Smooth muscle cell (in vitro differentiated cells): ENCODE measurements around the gene SNW1. TPM values are rescaled to one million over a fixed set of nuclear protein-coding genes. Genes with fewer than 3 reads are reported as not detected.

Experiments used
- DNase-seq: peaks from one replicate; lab custom pipeline; 2025; ENCODE audit not compliant: unreplicated experiment; lab: John Stamatoyannopoulos, UW
- H2AFZ ChIP-seq: fragments of 200-600 bp; sonication (generic); 2 replicates; pipeline ENCODE4 v1.6.0; 2016; ENCODE audit warnings: antibody characterized with exemption, low read depth, mild to moderate bottlenecking
- H3F3A ChIP-seq: fragments of 200-600 bp; sonication (generic); 2 replicates; pipeline ENCODE4 v1.6.0; 2017; ENCODE audit warnings: antibody characterized with exemption, low read depth
- H3K27ac ChIP-seq: fragments of 200-600 bp; sonication (generic); 2 replicates; pipeline ENCODE4 v1.5.1; 2016; ENCODE audit warnings: low read depth, mild to moderate bottlenecking
- H3K27me3 ChIP-seq: fragments of 200-600 bp; sonication (generic); 2 replicates; pipeline ENCODE4 v1.6.1; 2016; ENCODE audit warnings: low read depth, mild to moderate bottlenecking
- H3K36me3 ChIP-seq: fragments of 200-600 bp; sonication (generic); 2 replicates; pipeline ENCODE4 v1.5.1; 2016; ENCODE audit warnings: low read depth
- H3K4me1 ChIP-seq: fragments of 200-600 bp; sonication (generic); 2 replicates; pipeline ENCODE4 v1.5.1; 2016; ENCODE audit warnings: low read depth
- H3K4me2 ChIP-seq: fragments of 200-600 bp; sonication (generic); 2 replicates; pipeline ENCODE4 v1.6.0; 2016; ENCODE audit warnings: mild to moderate bottlenecking
- H3K4me3 ChIP-seq: fragments of 200-600 bp; sonication (generic); 2 replicates; pipeline ENCODE4 v1.5.1; 2016; ENCODE audit warnings: mild to moderate bottlenecking
- H3K79me2 ChIP-seq: fragments of 200-600 bp; sonication (generic); 2 replicates; pipeline ENCODE4 v1.6.0; 2016; ENCODE audit warnings: low read depth, mild to moderate bottlenecking
- H3K9ac ChIP-seq: fragments of 200-600 bp; sonication (generic); 2 replicates; pipeline ENCODE4 v1.6.0; 2016; ENCODE audit warnings: low read depth
- H3K9me3 ChIP-seq: fragments of 200-600 bp; sonication (generic); replicated peaks from 2 replicates; pipeline ENCODE4 v1.5.1; 2016; ENCODE audit warnings: low read depth
- H4K20me1 ChIP-seq: fragments of 200-600 bp; sonication (generic); 2 replicates; pipeline ENCODE4 v1.6.0; 2016; ENCODE audit warnings: low read depth
- CTCF ChIP-seq: fragments of 200-600 bp; sonication (generic); IDR thresholded peaks from 2 replicates; pipeline ENCODE4 v1.5.1; 2017; ENCODE audit warnings: borderline replicate concordance, mild to moderate bottlenecking, antibody characterized with exemption; ENCODE audit not compliant: insufficient read depth, poor library complexity, severe bottlenecking
- polyA plus RNA-seq: library from polyadenylated mRNA; unstranded; fragments of >200 nt; fragmentation: Nextera tagmentation; extraction: Ambion mirVana; gene quantifications from 2 replicates; pipeline ENCODE4 v1.2.1, GENCODE V29; 2016
- total RNA-seq: library from RNA; depleted of rRNA; stranded (reverse); fragments of >200 nt; gene quantifications from 2 replicates; pipeline ENCODE4 v1.2.3, GENCODE V29; 2014

Gene SNW1
- total and polyA plus RNA-seq, 2 experiments from 2014 or later = 51.6 to 58.4 TPM

DNA sequence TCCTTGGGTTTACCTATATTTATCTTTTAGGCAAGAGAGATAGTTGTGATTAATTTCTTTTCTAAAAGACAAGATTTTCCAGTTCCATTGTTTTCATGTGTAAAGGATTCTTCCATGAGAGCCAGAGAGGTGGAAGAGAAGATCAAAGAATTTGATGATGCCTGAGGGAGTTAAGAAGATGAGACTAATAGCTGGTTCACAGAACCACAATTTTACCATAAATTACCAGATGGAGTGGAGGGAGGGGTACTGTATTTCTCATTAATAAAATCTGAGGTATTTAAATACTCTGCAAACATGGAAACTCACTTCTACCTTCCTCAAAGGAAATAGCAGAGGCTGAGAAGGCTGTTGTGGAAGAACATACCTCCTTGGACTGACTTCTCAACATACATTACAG is 87.8 kb downstream of the SNW1 start:
- H3F3A ChIP-seq = no peaks in the 10 kb centered on the region
- H3K4me3 ChIP-seq = no peak overlapping the region
- no peak overlapping the region for H3K9ac ChIP-seq
- H3K9me3 ChIP-seq = no peaks in the 10 kb centered on the region
- TF ChIP-seq CTCF = no peak
- no peak overlapping the region for H3K4me2 ChIP-seq
- peaks cover 5% of the 10 kb centered on the region for H3K36me3 ChIP-seq
- no peaks in the 10 kb centered on the region for H4K20me1 ChIP-seq
- H3K27ac ChIP-seq = peak overlapping the region; percentile 11
- H2AFZ ChIP-seq = no peak overlapping the region
- H3K79me2 ChIP-seq = no peaks in the 10 kb centered on the region
- no peak for DNase-seq
- H3K4me1 ChIP-seq = no peaks in the 10 kb centered on the region
- no peaks in the 10 kb centered on the region for H3K27me3 ChIP-seq

Other genes with a start within 250 kb of the SNW1 start
- gene SPTLC2, start 144.5 kb downstream of the SNW1 start, total RNA-seq = 24.8 and 36.2 TPM in 2 replicates
- 21.8 and 23.4 TPM in 2 replicates for gene SPTLC2, start 144.5 kb downstream of the SNW1 start, polyA plus RNA-seq
- gene ALKBH1, start 53.1 kb downstream of the SNW1 start, total RNA-seq = 15.0 and 18.7 TPM in 2 replicates
- 11.3 and 12.9 TPM in 2 replicates for gene ALKBH1, start 53.1 kb downstream of the SNW1 start, polyA plus RNA-seq
- gene SLIRP, start 53.1 kb downstream of the SNW1 start, total RNA-seq = 655 and 735 TPM in 2 replicates
- 577 and 681 TPM in 2 replicates for gene SLIRP, start 53.1 kb downstream of the SNW1 start, polyA plus RNA-seq
- gene ADCK1, start 39.0 kb upstream of the SNW1 start, total RNA-seq = 4.5 and 5.1 TPM in 2 replicates
- gene ADCK1, start 39.0 kb upstream of the SNW1 start, polyA plus RNA-seq = 4.2 and 7.0 TPM in 2 replicates